ENCODE data around the gene STXBP5. TPM values are rescaled to one million over a fixed set of nuclear protein-coding genes. Genes with fewer than 3 reads are reported as not detected.
A peak's percentile ranks its signal among the peaks of the same experiment; 100 is the strongest.

The STXBP5 gene
- total RNA-seq, result 10 to 100 TPM; 25.6 to 40.0 (median 30.4) TPM

DNA sequence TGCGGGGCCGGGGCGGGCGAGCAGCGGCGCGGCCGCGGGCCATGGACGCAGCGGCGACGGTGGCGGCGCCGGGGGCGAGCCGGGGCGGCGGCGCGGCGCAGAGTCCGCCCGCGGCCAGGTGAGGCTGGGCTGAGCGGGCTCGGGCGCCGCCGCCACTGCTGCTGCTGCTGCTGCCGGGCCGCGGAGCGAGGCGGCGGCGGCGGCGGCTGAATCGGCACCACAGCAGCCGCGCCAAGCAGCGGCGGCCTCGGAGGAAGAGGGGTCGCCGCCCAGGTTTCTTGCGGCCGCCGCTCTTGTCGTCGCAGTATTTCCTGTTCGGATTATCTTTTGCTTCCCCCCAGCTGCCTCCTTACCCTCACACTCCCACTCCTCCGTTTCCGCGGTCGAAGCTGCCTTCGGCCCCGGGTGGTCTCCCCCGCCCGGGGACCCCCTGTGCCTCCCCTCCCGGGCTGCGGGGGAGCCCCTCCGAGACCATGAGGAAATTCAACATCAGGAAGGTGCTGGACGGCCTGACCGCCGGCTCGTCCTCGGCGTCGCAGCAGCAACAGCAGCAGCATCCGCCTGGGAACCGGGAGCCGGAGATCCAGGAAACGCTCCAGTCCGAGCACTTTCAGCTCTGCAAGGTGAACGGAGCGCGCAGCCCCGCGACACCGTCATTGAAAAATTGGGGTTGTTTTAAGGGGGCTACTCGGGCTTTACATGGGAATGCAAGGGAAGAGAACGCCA is at the start of gene STXBP5:
TSS of gene STXBP5 (plus strand) at position 358 of the 726 bp plus-strand sequence. CDS start at position 474, 116 bp downstream.
- no peaks in the 10 kb centered on the region for H3K36me3 ChIP-seq
- TF ChIP-seq POLR2A (IDR thresholded peaks at IDR 0.05), result no peak
- TF ChIP-seq, protein P1, sequence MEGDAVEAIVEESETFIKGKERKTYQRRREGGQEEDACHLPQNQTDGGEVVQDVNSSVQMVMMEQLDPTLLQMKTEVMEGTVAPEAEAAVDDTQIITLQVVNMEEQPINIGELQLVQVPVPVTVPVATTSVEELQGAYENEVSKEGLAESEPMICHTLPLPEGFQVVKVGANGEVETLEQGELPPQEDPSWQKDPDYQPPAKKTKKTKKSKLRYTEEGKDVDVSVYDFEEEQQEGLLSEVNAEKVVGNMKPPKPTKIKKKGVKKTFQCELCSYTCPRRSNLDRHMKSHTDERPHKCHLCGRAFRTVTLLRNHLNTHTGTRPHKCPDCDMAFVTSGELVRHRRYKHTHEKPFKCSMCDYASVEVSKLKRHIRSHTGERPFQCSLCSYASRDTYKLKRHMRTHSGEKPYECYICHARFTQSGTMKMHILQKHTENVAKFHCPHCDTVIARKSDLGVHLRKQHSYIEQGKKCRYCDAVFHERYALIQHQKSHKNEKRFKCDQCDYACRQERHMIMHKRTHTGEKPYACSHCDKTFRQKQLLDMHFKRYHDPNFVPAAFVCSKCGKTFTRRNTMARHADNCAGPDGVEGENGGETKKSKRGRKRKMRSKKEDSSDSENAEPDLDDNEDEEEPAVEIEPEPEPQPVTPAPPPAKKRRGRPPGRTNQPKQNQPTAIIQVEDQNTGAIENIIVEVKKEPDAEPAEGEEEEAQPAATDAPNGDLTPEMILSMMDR (IDR thresholded peaks at IDR 0.05), result no peak
- intact Hi-C loops (cut with DNase I), result no loop called here
- DNase-seq, result no peak
- peak within 1 kb of the TSS; percentile 81 to 97 (median 90) for H3K4me3 ChIP-seq
- H3K9me3 ChIP-seq, result no peaks in the 10 kb centered on the region
- H3K4me1 ChIP-seq, result peaks cover 5 to 42% (median 5%) of the 10 kb centered on the region in 3 donors
- no peaks in the 10 kb centered on the region for H3K27me3 ChIP-seq
- peak within 1 kb of the TSS; percentile 97 to 98 (median 98) for H3K27ac ChIP-seq
- 0 to 1% methylated on average over 7 to 18 of the region's 85 CpGs for WGBS, 2 donors

GRCh38 chr6:147154454-147154853 is 49.8 kb upstream of the STXBP5 start:
- Histone ChIP-seq H3K4me3 (no peak overlapping the region), H3K4me1 (peaks cover 0 to 11% (median 0%) of the 10 kb centered on the region in 3 donors), H3K36me3 (no peaks in the 10 kb centered on the region), H3K9me3 (no peaks in the 10 kb centered on the region), H3K27me3 (no peaks in the 10 kb centered on the region), H3K27ac (no peak overlapping the region)
- TF ChIP-seq, protein P1 (IDR thresholded peaks at IDR 0.05), result no peak
- no peak for TF ChIP-seq POLR2A (IDR thresholded peaks at IDR 0.05)
- no peak for DNase-seq
- intact Hi-C loops (cut with DNase I), result no loop called here
- 30 to 50% methylated on average over 1 of the region's 1 CpG for WGBS, 2 donors

DNA sequence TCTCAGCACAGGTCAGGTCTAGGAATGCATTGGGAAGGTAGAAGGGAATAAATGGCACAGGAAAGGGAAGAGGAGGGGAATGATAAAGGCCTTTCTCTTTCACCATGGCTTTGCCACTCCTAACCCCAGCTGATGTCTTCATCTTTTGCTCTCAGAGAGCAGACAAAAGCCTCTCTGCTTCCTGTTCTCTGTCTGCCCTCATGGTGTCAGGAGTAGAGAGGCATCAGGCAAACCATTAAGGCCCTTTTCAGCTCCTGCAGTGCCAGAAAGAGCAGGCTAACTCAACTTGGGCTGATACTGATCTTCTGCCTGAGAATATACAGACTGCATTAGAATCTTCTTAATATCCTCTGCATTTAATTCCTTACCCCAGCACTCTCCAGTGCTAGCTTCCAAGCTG is 48.0 kb upstream of the STXBP5 start:
- no peak for TF ChIP-seq POLR2A (IDR thresholded peaks at IDR 0.05)
- TF ChIP-seq, protein P1 (IDR thresholded peaks at IDR 0.05), result no peak
- Histone ChIP-seq H3K4me1 (peaks cover 0 to 11% (median 0%) of the 10 kb centered on the region in 3 donors), H3K4me3 (no peak overlapping the region), H3K27me3 (no peaks in the 10 kb centered on the region), H3K27ac (no peak overlapping the region), H3K36me3 (no peaks in the 10 kb centered on the region), H3K9me3 (no peaks in the 10 kb centered on the region)
- DNase-seq, result no peak
- intact Hi-C loops (cut with DNase I), result no loop called here

- no peak for DNase-seq
- no peak for TF ChIP-seq POLR2A (IDR thresholded peaks at IDR 0.05)
- TF ChIP-seq, protein P1 (IDR thresholded peaks at IDR 0.05), result no peak
- no peaks in the 10 kb centered on the region for H3K27me3 ChIP-seq
- intact Hi-C loops (cut with DNase I), result no loop called here
- H3K27ac ChIP-seq, result no peak overlapping the region
- H3K9me3 ChIP-seq, result no peaks in the 10 kb centered on the region
- H3K36me3 ChIP-seq, result no peaks in the 10 kb centered on the region
- H3K4me3 ChIP-seq, result no peak overlapping the region
- peaks cover 0 to 11% (median 0%) of the 10 kb centered on the region in 3 donors for H3K4me1 ChIP-seq
- WGBS, 2 donors, result 77% methylated on average over 4 of the region's 4 CpGs
Measured at GRCh38 chr6:147156799-147157382, 47.3 kb upstream of the STXBP5 start.

DNA sequence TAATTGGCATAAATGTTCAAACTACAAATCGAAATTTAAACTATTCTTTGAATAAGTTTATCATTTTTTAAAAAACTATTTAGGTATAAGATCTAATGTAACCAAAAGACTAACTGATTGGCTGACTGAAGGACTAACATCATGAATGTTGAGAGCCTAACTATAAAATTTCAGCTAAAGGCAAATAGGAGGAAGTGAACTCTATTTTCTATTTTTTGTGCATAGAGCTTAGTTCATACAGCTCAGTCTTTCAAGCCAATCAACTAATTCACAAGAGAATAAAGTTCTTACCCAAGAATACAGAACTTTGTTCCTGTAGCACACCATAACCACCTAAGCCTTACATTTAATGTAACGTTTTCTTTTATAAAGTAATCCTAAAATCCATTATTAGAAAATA is 46.3 kb upstream of the STXBP5 start:
- Histone ChIP-seq H3K4me3 (no peak overlapping the region), H3K27me3 (no peaks in the 10 kb centered on the region), H3K9me3 (no peaks in the 10 kb centered on the region), H3K4me1 (peaks cover 0 to 11% (median 0%) of the 10 kb centered on the region in 3 donors), H3K27ac (no peak overlapping the region), H3K36me3 (no peaks in the 10 kb centered on the region)
- TF ChIP-seq, protein P1 (IDR thresholded peaks at IDR 0.05), result no peak
- TF ChIP-seq POLR2A (IDR thresholded peaks at IDR 0.05), result no peak
- intact Hi-C loops (cut with DNase I), result no loop called here
- DNase-seq, result no peak
- WGBS, 2 donors, result 52 to 67% methylated on average over 2 of the region's 2 CpGs

Data from esophagus squamous epithelium (tissue), 5 donors.